OCI-LY7 (cell line): ENCODE data around the gene SPP2. TPM values are rescaled to one million over a fixed set of nuclear protein-coding genes. Genes with fewer than 3 reads are reported as not detected.

ENCODE experiments used
- BruUV-seq: library from RNA; stranded (reverse); fragments of 400-500 nt; replicated peaks from 2 replicates; lab custom pipeline; 2021; lab: Mats Ljungman, UMichigan
- CTCF ChIA-PET: fragments of 300-600 bp; sonication (Branson Sonifier 250); formaldehyde crosslinking; loops from one replicate; lab custom pipeline; 2022; ENCODE audit warnings: antibody characterized with exemption; ENCODE audit not compliant: unreplicated experiment; lab: Charles Lee
- POLR2A ChIA-PET: fragments of 300-600 bp; sonication (Branson Sonifier 250); formaldehyde crosslinking; loops from one replicate; lab custom pipeline; 2022; ENCODE audit warnings: antibody characterized with exemption; lab: Charles Lee
- DNase-seq: peaks from one replicate; pipeline ENCODE4 v3.0.0-alpha.2; 2015; ENCODE audit warnings: low spot score
- H2AFZ ChIP-seq: fragments of 200-600 bp; sonication (generic), shearing (Covaris generic); 2 replicates; pipeline ENCODE4 v1.6.1; 2014; ENCODE audit warnings: mild to moderate bottlenecking, antibody characterized with exemption, low read length, moderate library complexity
- H3K27ac ChIP-seq: fragments of 200-600 bp; sonication (generic); 2 replicates; pipeline ENCODE4 v1.5.1; 2014; ENCODE audit warnings: mixed run types, low read depth, mild to moderate bottlenecking, moderate library complexity, low read length, inconsistent platforms; ENCODE audit not compliant: poor library complexity, severe bottlenecking
- H3K36me3 ChIP-seq: fragments of 200-600 bp; sonication (generic); 2 replicates; pipeline ENCODE4 v1.6.1; 2014; ENCODE audit warnings: mild to moderate bottlenecking, antibody characterized with exemption, low read length, moderate library complexity, mixed read lengths; ENCODE audit not compliant: insufficient read depth
- H3K4me1 ChIP-seq: fragments of 200-600 bp; sonication (generic); 2 replicates; pipeline ENCODE4 v1.5.1; 2014; ENCODE audit warnings: mild to moderate bottlenecking, low read length; ENCODE audit not compliant: insufficient read depth, poor library complexity, severe bottlenecking
- H3K4me2 ChIP-seq: fragments of 200-600 bp; sonication (generic); 2 replicates; pipeline ENCODE4 v1.6.1; 2014; ENCODE audit warnings: mild to moderate bottlenecking, low read length
- H3K4me3 ChIP-seq: fragments of 200-600 bp; sonication (generic); 2 replicates; pipeline ENCODE4 v1.5.1; 2014; ENCODE audit warnings: mild to moderate bottlenecking, low read depth, low read length; ENCODE audit not compliant: poor library complexity, severe bottlenecking
- H3K79me2 ChIP-seq: fragments of 200-600 bp; sonication (generic); 2 replicates; pipeline ENCODE4 v1.6.1; 2016; ENCODE audit warnings: low read depth, mild to moderate bottlenecking, low read length, moderate library complexity, mixed read lengths; ENCODE audit not compliant: insufficient read depth
- H3K9me2 ChIP-seq: fragments of 200-600 bp; sonication (generic); 2 replicates; pipeline ENCODE4 v1.6.1; 2016; ENCODE audit warnings: mild to moderate bottlenecking, low read length, mixed read lengths; ENCODE audit not compliant: insufficient read depth
- H3K9me3 ChIP-seq: fragments of 200-600 bp; sonication (generic); 2 replicates; pipeline ENCODE4 v1.6.1; 2014; ENCODE audit warnings: mild to moderate bottlenecking, mixed run types, low read length, mixed read lengths
- H4K20me1 ChIP-seq: fragments of 200-600 bp; sonication (generic); 2 replicates; pipeline ENCODE4 v1.6.1; 2014; ENCODE audit warnings: mild to moderate bottlenecking, antibody characterized with exemption, low read length, moderate library complexity, mixed read lengths; ENCODE audit not compliant: insufficient read depth
- EZH2phosphoT487 ChIP-seq: fragments of 200-600 bp; sonication (generic); IDR thresholded peaks from 2 replicates; pipeline ENCODE4 v1.6.1; 2018; ENCODE audit warnings: low read depth, borderline replicate concordance, mild to moderate bottlenecking, mixed run types, antibody characterized with exemption, low read length, moderate library complexity, mixed read lengths
- intact Hi-C: fragments of 100-400 bp; cut with micrococcal nuclease; formaldehyde crosslinking; loops from one replicate; pipeline ENCODE4 v1.10.0; 2022; ENCODE audit not compliant: unreplicated experiment
- total RNA-seq, 2 experiments: library from RNA; depleted of rRNA in 1 of 2; stranded (reverse); fragments of >200 nt in 1 of 2; shearing (Covaris generic) in 1 of 2; gene quantifications; 2 replicates each; pipeline ENCODE4 v1.2.3, GENCODE V29; 2014 to 2022
- TF ChIP-seq, protein P1 (sequence below): fragments of 200-600 bp; sonication (generic); conservative IDR thresholded peaks from 2 replicates; pipeline ENCODE4 v1.5.1; 2014; ENCODE audit warnings: mild to moderate bottlenecking, antibody characterized with exemption, low read length, moderate library complexity, mixed read lengths

The SPP2 gene
- total RNA-seq, 2 experiments from 2014 or later: not detected

DNA sequence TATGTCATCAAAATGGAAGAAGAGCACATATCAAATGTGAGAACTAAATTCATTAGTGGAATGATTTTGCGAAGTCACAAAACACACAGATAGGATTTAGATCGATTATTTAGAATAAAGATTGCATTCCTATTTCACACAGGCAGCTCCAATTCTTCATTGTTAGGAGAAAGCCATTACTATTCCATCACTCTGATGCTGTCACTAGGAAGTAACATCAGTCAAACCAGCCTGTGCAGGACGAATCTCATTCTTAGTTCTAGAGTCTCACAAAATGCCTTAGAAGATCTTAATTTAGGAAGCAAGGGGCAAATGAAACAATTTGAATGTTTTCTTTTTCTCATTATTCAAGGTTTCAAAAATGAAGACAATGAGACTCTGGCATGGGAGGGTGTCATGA is 44.0 kb upstream of the SPP2 start:
- H3K9me2 ChIP-seq: no peaks in the 10 kb centered on the region
- H3K79me2 ChIP-seq: no peaks in the 10 kb centered on the region
- no peak overlapping the region for H2AFZ ChIP-seq
- no peak overlapping the region for H3K4me2 ChIP-seq
- intact Hi-C loops: no loop called here
- no peaks in the 10 kb centered on the region for H3K9me3 ChIP-seq
- H4K20me1 ChIP-seq: no peaks in the 10 kb centered on the region
- no peaks in the 10 kb centered on the region for H3K4me1 ChIP-seq
- no TSS peak for BruUV-seq
- H3K27ac ChIP-seq: no peak overlapping the region
- no peak overlapping the region for H3K4me3 ChIP-seq
- CTCF ChIA-PET: no interaction called here
- TF ChIP-seq, protein P1, sequence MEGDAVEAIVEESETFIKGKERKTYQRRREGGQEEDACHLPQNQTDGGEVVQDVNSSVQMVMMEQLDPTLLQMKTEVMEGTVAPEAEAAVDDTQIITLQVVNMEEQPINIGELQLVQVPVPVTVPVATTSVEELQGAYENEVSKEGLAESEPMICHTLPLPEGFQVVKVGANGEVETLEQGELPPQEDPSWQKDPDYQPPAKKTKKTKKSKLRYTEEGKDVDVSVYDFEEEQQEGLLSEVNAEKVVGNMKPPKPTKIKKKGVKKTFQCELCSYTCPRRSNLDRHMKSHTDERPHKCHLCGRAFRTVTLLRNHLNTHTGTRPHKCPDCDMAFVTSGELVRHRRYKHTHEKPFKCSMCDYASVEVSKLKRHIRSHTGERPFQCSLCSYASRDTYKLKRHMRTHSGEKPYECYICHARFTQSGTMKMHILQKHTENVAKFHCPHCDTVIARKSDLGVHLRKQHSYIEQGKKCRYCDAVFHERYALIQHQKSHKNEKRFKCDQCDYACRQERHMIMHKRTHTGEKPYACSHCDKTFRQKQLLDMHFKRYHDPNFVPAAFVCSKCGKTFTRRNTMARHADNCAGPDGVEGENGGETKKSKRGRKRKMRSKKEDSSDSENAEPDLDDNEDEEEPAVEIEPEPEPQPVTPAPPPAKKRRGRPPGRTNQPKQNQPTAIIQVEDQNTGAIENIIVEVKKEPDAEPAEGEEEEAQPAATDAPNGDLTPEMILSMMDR: no peak
- no peak for TF ChIP-seq EZH2phosphoT487
- no peaks in the 10 kb centered on the region for H3K36me3 ChIP-seq
- POLR2A ChIA-PET: no interaction called here
- DNase-seq: no peak

DNA sequence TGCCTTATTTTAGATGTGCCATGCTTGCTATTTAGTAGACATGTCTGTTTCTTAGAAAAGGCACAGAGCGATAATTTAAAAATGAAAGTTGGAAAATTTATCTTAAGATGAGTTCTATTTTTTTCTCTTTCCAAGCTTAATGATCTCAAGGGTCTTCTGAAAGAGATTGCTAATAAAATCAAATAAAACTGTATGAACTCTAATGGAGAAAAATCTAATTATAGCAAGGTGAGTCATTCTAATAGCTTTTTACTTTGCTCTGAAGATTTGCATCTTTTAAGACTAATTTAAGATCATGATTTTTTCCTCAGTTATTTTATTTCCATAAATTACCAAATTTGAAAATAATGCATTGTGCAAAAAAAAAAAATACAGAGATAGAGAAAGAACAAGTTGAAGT is 36.1 kb upstream of the SPP2 start:
- CTCF ChIA-PET: no interaction called here
- no peaks in the 10 kb centered on the region for H3K9me3 ChIP-seq
- no peaks in the 10 kb centered on the region for H3K4me1 ChIP-seq
- no peak overlapping the region for H3K27ac ChIP-seq
- intact Hi-C loops: no loop called here
- no peak for DNase-seq
- no peaks in the 10 kb centered on the region for H4K20me1 ChIP-seq
- H3K79me2 ChIP-seq: no peaks in the 10 kb centered on the region
- no peaks in the 10 kb centered on the region for H3K36me3 ChIP-seq
- H3K4me3 ChIP-seq: no peak overlapping the region
- no peak overlapping the region for H2AFZ ChIP-seq
- no TSS peak for BruUV-seq
- no peak for TF ChIP-seq EZH2phosphoT487
- TF ChIP-seq, protein P1: no peak
- H3K4me2 ChIP-seq: no peak overlapping the region
- H3K9me2 ChIP-seq: no peaks in the 10 kb centered on the region
- POLR2A ChIA-PET: interaction anchor here (0.7 kb wide), 2 partner anchors 67 to 417 kb away, joined by 3 read pairs; no protein-coding TSS in a partner anchor

DNA sequence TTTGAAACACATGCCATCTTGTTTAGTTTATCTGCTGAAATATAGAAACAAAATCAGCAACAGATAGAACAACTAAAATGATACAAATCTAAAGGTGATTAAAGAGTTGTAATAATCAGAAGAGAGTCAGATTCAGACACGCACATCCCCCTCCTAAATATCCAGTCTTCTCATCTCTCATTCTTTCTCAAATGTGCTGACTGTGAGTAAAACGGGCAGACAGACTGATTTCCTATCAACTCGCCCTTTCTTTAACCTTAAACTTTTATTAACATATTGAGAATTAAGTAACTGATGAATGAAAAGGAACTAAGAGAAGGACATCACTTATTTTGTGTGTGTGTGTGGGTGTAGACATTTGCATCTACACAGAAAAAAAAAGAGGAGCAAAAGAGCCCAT is 34.6 kb upstream of the SPP2 start:
- Histone ChIP-seq H3K36me3 (no peaks in the 10 kb centered on the region), H3K4me3 (no peak overlapping the region), H3K4me1 (no peaks in the 10 kb centered on the region), H3K79me2 (no peaks in the 10 kb centered on the region), H4K20me1 (no peaks in the 10 kb centered on the region), H3K27ac (no peak overlapping the region), H3K9me2 (no peaks in the 10 kb centered on the region), H2AFZ (no peak overlapping the region), H3K4me2 (no peak overlapping the region), H3K9me3 (no peaks in the 10 kb centered on the region)
- no TSS peak for BruUV-seq
- ChIA-PET POLR2A (no interaction called here), CTCF (no interaction called here)
- intact Hi-C loops: no loop called here
- no peak for DNase-seq
- TF ChIP-seq, protein P1: no peak
- no peak for TF ChIP-seq EZH2phosphoT487
